Embryonic facial prominence (tissue), 1 donor: Measurements from ENCODE around the gene MVP.
"Not testable (repeated sequence)": the region's sequence is repeated elsewhere in the genome, so short reads cannot be mapped to it uniquely, and the experiment has no call there.

Experiments
- DNase-seq: peaks from one replicate; pipeline ENCODE4 v3.0.0-alpha.2; 2016; ENCODE audit errors: extremely low spot score

MVP gene

GRCh38 chr16:29815032-29815721, 5.1 kb upstream of the MVP start:
- DNase-seq, result no peak

- peak; percentile 99 for DNase-seq
Observed at GRCh38 chr16:29815793-29816693, 4.2 kb upstream of the MVP start, which contains the start of gene PAGR1. TSS of gene PAGR1 (plus strand) at chr16:29816152. CDS start at chr16:29816526, 374 bp downstream.

GRCh38 chr16:29816694-29817441, 3.4 kb upstream of the MVP start:
- DNase-seq, result no peak

GRCh38 chr16:29818082-29818481, 2.2 kb upstream of the MVP start:
- DNase-seq, result no peak

- no peak for DNase-seq
Observed at GRCh38 chr16:29819506-29819905, 756 bp upstream of the MVP start.

- DNase-seq, result no peak
Observed at GRCh38 chr16:29820730-29821642, 724 bp downstream of the MVP start.

- no peak for DNase-seq
Observed at GRCh38 chr16:29821643-29822115, 1.4 kb downstream of the MVP start.

- no peak for DNase-seq
Observed at GRCh38 chr16:29824589-29825144, 4.4 kb downstream of the MVP start.

- no peak for DNase-seq
Observed at GRCh38 chr16:29825145-29826044, 5.1 kb downstream of the MVP start.

- no peak for DNase-seq
Observed at GRCh38 chr16:29826342-29826695, 6.1 kb downstream of the MVP start.

GRCh38 chr16:29830774-29831173, 10.5 kb downstream of the MVP start:
- DNase-seq, result no peak

GRCh38 chr16:29831490-29831889, 11.2 kb downstream of the MVP start:
- DNase-seq, result no peak

GRCh38 chr16:29833219-29833618, 13.0 kb downstream of the MVP start:
- not testable (repeated sequence) for DNase-seq

GRCh38 chr16:29834079-29834478, 13.8 kb downstream of the MVP start:
- DNase-seq, result no peak

GRCh38 chr16:29835926-29836325, 15.7 kb downstream of the MVP start:
- DNase-seq, result no peak

- DNase-seq, result no peak
Observed at GRCh38 chr16:29836623-29837022, 16.4 kb downstream of the MVP start.

- no peak for DNase-seq
Observed at GRCh38 chr16:29837841-29838240, 17.6 kb downstream of the MVP start.

GRCh38 chr16:29839822-29840221, 19.6 kb downstream of the MVP start:
- DNase-seq, result no peak

GRCh38 chr16:29840240-29840639, 20.0 kb downstream of the MVP start:
- no peak for DNase-seq

- DNase-seq, result no peak
Observed at GRCh38 chr16:29841631-29842030, 21.4 kb downstream of the MVP start.
